ENCODE data around the gene DNAJC7.

The DNAJC7 gene, protein sequence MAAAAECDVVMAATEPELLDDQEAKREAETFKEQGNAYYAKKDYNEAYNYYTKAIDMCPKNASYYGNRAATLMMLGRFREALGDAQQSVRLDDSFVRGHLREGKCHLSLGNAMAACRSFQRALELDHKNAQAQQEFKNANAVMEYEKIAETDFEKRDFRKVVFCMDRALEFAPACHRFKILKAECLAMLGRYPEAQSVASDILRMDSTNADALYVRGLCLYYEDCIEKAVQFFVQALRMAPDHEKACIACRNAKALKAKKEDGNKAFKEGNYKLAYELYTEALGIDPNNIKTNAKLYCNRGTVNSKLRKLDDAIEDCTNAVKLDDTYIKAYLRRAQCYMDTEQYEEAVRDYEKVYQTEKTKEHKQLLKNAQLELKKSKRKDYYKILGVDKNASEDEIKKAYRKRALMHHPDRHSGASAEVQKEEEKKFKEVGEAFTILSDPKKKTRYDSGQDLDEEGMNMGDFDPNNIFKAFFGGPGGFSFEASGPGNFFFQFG

DNA sequence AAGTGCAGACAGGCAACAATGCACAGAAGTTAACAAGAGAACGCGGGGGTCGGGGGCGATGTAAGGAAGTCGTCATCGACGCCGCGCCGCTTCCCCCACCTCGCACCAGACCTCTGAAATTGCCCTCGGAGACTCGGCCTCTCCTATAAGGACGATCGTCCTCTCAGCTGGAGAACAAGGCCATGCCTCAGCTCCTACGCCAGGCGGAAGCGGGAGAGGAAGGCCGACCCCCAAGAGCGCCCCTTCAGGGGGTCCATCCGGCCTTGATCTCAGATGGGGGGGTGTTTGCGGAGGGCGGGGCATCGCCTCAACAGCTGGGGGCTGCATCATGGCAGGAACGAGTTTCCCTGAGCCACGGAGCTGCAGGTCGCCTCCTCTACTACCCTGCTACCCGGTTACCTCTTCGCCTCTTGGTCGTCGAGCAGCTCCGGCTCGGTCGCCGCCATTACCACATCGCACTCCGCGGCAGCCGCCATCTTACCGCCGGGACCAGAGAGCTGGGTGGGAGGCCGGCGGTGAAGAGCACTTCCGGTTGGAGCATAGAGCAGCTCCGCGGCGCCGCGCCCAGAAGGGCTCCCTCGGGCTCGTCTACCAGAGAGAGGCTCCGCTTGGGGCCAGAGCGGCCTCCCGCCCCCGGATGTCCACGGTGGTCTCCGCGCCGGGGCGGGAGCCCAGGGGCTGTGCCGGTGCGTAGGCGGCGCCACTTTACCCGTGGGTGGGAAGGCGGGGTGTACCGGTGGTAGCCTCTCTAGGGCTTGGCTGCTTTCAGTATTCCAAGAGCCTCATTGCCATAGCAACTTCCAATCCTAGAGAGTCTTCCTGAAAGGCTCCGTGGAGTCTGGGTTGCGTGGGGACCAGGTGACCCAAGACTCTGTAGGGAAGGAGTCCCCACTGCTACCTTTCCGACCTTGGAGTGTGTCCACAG, at the start of gene DNAJC7:
Gene DNAJC7 (minus strand): TSS at position 499 of the 925 bp plus-strand sequence. CDS start 23 bp downstream, at position 476.
- DNase-seq: peak; percentile 86

DNA sequence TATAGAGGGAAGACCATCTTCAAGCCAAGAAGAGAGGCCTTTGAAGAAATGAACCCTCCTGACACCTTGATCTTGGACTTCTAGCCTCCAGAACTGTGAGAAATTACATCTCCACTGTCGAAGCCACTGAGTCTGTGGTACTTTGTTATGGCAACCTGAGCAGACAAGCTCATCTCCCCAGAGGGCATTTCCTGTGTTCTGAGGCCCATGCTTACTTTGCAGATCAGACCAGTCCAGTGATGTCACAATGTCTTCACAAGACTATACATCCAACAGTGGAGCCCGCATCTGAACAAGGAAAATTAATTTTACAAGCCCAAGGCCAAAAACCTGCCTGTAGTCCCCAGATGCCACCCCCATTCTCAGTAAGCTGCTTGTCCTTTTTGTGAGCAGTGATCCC, 48.0 kb upstream of the DNAJC7 start:
- DNase-seq: no peak

DNA sequence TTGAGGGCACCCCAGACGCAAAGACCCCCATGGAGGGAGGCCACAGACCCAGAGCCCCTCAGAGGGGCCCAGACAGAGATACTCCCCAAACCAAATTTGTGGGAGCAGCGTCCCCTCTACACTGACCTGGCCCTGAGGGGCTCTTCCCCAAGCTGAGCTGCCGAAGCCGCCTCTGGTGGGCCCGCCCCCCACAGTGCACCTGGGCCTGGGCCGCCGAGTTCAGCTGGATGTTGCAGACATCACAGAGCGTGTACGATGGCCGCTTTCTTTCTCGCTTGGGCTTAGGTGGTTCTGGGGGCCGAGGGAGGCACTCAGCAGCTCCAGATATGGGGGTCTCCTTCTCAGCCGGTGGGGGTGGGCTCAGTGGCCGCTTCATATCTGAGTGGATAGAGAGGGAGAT, 45.4 kb upstream of the DNAJC7 start:
- DNase-seq: no peak

DNA sequence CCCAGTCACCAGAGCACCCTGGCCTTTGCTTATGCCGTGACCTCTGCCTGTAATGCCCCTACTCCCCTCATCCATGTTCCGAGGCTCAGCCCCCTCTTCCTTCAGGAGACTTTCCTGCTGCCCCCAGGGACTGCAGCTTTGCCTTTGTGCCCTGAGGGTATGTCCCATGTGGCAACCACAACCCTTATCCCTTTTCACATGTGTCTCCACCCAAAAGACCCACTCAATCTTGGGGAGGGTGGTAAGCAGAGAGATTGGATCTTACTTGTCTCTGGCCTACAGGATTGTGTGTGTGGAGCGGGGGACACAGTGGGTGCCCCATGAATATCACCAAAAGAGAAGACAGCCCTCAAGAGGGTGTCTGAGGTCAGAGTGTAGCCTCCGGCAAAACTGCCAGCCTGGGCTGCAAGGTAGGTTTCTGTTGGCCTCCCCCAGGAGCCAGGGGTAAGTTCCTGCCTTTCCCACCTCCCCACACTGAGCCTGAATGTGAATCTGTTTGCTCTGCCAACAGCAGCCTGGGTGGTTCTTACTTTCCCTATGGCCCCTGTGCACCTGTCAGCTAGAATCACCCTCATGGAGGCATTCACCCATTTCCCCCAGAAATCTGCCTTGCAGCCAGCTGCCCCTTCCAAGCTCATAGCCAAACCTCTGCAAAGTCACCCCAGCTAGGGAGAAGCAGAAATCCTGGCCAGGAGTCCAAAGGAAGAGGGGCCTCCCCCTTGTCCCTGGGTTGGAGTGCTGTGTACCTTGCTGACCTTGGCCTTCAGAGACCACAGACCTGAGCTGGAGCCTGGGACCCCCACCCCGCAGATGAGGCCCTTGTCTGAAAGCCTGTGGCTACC, 44.6 kb upstream of the DNAJC7 start:
- DNase-seq: no peak

DNA sequence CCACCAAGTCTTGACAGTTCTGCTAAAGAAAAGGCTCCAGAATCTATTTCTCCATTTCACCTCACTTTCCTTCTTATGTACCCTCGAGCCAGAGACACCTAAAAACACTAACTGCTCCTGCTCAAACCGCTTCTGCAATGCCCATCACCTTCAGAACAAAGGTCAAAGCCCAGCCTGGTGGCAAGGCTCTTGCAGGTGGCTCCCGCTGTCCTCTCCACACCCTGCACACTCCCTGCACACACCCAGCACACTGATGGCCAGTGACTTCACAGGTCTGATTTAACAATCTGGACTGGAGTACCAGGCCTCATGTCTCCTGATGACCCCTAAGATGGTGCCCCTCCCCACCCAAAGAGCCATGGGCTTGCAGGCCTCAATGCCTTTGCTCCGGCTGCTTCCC, 43.0 kb upstream of the DNAJC7 start:
- DNase-seq: no peak

DNA sequence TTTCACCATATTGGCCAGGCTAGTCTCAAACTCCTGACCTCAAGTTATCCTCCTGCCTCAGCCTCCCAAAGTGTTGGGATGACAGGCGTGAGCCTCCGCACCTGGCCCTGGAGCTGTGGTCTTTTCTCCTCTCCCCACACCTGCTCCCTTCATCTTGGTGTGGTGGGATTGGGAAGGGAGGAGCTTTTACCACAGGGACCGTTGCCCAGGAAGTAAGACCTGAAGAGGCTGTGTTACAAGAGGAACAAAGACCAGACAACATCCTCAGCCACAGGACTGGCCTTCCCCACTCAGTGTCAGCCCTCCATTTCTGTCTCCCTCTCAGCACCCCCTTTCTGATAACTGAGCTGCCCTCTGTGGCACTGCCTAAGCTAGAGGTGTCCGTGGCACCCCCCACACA, 42.6 kb upstream of the DNAJC7 start:
- DNase-seq: no peak

DNA sequence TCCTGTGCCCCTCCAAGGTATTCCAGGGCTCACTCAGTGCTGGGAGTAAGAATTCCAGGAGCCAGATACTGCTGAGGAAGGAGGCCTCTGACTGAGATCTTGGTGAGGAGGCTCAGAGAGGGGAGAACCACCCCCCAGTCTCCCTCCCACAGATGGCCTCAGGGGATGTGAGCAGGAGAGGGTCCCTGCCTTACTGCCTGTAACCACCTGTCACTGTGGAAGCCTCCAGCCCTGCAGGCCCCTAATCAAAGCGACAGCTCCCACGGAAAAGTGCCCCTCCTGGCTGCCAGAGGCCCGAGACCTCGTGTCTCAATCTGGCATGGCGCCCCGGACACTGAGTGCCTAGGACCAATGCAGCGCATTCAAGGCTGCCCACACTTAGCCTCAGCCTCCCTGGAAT, 40.8 kb upstream of the DNAJC7 start:
- DNase-seq: no peak

DNA sequence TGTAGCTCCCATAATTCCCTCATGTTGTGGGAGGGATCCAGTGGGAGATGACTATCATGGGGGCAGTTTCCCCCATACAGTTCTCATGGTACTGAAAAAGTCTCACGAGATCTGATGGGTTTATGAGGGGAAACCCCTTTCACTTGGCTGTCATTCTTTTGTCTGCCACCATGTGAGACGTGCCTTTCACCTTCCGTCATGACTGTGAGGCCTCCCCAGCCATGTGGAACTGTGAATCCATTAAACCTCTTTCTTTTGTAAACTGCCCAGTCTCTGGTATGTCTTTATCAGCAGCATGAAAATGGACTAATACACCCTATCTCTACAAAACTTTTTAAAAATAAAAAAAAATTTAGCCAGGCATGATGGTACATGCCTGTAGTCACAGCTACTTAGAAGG, 39.4 kb upstream of the DNAJC7 start:
- no peak for DNase-seq

DNA sequence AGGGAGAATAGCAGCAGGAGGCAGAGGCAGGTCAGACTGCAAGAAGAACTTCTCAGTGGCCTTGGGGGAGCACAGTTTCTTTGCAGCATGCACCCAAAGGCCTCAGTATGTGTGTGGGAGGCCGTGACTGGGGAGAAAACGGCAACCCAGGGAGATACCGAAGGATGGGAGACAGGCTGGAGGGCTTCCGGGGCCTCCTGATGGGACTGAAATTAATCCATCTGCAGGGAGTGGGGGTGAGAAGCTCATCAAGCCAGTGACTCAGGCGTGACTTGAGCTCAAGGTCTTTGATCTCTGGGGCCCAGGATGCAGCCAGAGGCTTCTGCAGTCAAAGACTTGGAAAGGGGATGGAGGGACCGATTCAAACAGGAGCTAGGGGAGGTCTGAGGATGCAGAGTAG, 38.3 kb upstream of the DNAJC7 start:
- DNase-seq: no peak

DNA sequence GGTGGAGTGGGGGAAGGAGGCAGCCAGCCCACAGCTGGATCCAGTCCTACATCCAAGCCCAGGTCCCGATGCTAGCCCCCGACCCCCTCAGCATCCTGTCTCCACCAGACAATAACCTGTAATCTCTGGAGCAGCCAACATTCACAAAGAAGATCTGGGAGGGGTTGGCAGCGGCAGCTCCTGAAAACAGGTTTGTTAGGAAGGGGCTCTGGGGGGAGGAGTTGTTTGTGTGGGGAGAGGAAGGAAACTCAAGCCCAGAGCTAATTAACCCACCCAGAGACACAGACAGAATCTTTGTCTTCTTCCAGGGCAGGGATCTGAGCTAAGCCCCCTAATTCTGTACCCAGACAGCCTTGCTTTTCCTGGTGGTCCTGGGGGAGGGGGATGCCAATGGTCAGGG, 37.8 kb upstream of the DNAJC7 start:
- DNase-seq: no peak

DNA sequence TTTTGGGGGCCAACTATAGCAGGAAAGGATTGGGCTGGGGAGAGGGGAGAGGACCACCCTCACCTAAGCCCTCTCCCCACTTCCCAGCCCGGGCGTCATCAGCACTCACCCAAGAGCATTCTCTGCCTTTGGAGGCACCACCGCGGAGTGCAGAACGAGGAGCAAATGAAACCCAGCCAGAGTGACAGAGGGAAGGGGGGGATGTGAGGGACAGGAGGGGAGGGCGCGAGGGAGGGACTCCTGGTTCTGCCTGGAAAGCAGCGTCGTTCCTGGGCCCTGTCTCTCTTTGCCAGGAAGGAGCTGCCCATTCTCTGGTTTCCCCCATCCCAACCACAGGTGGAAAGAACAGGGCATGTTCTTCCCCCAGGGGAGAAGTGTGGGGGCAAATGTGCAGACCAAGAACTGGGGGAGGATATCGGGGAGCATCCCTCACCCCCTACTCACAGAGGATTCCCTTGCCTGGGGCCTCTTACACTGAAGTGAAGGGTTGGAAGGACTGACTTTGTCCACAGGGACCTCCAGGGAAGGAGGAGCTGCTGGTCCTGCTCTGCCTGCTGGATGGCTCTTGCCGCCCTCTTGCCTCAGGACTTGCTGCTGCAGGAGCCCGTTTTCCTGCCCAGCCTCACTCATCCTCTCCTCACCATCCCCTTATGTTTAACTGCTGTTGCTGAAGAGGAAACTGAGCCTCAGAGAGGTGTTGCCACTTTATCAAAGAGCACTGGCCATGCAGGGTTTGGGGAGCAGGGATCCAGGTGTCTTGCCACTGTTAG, 36.7 kb upstream of the DNAJC7 start:
- no peak for DNase-seq

DNA sequence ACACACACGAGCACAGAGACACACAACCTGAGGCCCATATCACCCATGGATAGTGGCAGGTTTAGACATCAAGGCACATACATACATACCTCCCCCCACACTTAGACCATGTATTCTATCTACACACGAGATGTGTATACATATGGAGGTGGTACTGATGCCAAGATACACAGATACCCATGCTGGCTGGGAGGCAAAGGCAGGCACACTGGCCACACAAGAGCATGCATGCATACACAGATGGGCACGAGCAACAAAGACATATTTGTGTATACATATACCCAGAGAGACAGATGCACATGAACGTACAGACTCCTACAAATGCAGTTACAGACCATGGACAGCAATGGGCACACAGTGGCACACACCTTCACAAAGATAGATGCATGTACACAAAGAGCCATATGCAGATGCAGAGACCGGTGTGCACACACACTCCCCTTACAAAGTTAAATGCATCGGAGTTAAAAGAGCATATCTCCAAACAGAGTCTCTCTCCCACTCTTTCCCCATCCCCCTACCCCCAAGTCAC, 35.2 kb upstream of the DNAJC7 start:
- DNase-seq: no peak

DNA sequence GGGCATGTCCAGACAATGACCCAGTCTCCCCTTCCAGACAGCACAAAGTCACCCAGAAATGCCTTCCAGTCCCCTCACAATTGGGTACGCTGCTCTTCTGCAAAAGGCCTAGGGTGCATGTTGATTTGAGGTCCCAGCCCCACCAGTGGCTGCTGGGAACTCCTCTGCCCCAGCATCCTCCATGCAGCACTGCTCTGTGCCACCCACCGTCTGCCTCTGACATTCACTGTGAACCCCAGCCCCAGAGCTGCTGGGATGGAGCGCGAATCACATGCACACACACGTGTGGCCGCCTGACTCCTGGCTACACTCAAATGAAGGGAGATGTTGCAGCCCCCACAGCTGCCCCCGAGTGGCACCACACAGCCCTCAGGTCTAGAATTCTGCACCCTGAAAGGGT, 34.4 kb upstream of the DNAJC7 start:
- no peak for DNase-seq

DNA sequence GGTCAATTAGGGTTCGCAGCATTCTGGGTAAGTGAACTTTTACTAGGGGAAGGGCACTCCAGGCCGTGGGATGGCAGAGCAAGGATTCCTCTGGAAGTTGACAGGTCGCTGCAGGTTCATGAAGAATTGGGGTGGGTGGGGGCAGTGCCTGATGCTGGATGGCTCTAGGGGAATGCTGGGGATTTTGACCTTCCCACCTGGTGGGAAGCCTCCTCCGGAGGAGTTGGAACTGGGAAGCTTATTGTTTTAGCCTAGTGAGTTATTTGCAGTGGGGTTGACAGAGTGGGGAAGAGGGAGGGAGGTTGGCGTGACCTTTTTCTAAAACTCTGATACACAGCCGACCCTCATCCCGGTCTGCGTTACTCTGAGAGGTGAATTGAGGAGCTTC, 33.8 kb upstream of the DNAJC7 start:
- DNase-seq: no peak

DNA sequence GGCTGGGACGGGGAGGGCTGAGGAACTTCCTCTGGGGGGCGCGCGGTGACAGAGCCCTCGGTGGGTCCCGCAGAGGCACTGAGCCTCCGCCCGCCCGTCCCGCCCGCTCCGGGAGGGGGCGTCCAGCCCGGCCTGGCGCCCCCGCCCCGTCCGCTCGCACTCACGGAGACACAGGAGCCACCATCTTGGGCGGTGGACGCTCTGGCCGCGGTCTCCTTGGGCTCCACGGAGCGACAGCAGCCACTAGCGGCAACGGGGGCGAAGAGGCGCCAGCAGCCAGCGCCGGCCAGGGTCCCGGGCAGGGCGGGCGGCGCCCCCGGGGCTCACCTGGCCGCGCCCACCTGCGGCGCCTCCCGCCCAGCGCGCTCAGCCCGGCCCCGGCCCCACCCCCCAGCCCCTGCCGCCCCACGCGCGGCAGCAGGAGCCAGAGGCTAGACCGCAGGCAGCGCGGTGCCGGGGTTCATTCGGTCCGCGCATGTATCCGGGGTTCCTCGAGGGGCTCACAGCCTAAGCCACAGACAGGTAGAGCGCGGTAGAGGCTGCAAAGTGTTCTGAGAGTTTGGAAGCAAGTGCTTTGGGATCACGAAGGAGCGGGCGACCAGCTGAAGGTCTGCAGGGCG, 33.3 kb upstream of the DNAJC7 start, which contains the start of gene C17orf113:
Gene C17orf113 (minus strand): TSS at position 209 of the 620 bp plus-strand sequence. CDS start 7,225 bp downstream, outside the sequence.
- DNase-seq: no peak

DNA sequence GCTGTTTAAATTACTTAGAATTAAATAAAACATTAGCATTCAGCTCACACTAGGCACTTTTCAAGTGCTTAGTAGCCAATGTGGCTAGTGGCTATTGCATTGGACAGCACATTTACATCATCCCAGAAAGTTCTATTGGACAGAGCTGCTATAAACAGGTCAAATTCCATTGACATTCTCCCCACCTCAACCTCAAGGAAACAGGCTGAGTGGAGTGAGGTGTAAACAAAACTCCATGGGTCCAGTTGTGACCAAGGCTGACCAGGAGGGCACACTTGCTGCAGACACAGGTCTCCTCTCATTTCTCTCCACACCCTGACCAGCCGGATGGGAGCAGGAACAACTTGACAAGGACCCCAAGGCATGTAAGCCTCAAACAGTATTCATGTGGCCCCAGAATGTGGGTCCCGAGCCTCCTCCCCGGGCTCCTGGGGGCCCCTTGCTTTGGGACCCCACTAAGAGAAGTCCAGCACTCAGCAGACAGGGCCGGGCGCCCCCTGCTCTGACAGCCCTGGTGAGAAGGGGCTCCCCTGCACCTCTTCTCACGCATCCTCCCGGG, 32.7 kb upstream of the DNAJC7 start:
- DNase-seq: no peak

DNA sequence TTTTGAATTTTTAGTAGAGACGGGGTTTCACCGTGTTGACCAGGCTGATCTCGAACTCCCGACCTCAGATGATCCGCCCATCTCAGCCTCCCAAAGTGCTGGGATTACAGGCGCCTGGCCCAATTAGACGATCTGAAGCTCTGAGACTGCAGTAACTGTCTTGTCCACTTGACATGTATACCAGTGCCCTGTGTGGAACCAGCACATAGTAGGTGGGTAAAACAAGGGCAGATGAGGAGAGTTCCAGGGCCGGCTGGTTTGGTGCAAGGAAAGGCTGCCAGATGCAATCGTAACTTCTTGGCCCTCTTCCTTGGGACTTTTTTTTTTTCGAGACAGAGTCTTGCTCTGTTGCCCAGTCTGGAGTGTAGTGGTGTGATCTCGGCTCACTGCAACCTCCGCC, 30.1 kb upstream of the DNAJC7 start:
- no peak for DNase-seq

DNA sequence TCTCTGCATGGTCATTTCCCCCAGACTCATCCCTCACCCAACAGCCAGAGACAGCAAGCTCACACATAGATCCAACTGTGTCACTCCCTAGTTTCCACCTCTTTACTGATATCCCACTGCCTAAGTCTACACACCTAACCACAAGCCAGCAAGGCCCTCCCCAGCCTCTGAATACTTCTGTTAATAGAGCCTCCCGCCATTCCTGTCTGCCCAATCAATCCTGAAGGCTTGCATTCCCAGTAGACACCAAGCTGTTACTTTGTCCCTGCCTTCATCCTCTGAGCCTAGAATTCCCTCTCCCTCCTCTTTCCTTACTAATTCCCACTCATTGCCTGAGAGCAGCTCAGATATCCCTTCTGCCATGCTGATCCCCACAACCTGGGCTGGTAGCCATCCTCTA, 28.5 kb upstream of the DNAJC7 start:
- no peak for DNase-seq

DNA sequence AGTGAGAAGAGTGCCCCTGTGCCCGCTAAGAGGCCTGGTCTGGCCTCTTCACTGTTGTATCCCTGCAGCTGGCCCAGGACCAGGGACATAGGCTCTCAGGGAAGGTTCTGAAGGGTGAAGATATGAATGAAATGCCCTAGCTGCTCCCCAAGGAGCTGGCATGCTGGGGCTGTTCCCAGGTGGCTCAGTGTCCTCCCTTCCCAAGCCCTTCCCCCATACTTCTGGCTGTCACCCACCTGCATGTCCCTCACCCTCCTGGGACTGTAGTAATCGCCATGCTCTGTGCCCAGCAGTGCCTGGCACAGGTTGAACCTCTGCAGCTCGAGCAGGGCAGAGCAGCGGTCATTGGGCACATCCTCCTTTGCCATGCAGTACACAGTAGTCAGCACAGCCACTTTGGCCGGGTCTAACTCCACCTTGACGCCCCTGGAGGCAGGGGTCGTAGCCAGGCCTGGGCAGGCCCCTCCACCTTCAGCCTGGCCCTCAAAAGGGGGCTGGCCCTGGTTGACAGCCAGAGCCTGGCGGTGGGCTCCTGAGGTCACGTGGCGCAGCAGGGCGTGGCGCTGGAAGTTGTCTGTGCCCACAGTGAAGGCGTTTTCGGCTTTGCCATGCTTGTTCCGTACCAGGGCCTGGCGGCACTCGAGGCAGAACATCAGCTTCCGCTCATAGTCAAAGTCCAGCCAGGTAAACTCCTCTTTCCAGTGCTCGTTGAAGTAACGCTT, 25.5 kb upstream of the DNAJC7 start:
- DNase-seq: no peak

DNA sequence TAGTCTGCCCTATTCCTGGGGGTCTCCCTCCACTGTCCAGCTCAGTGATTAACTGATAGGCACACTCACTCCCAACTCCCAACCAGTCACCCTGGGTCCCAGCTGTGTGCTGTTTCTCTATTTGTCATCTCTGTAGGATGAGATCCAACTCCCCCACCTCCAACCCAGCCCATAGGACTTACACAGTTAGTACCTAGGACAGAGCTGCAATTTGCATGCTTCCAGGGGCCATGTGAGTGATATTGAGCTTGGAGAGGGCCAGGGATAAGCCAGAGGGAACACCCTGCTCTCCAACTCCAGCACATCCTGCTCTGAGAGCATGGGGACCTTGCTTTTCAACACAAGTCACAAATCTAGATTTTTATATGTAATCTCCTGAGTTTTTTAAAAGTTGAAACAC, 24.4 kb upstream of the DNAJC7 start:
- no peak for DNase-seq

All from NK-92 treated with Interleukin-12 subunit alpha and Interleukin-12 subunit beta, amount 100 ng/mL, for 24 hours (cell line).